GM19240 (cell line): ENCODE measurements around the gene CSTF1.

ENCODE experiments used
- DNase-seq: peaks from one replicate; pipeline ENCODE4 v3.0.0; 2011; ENCODE audit warnings: low spot score; ENCODE audit not compliant: insufficient read length

Gene CSTF1

DNA sequence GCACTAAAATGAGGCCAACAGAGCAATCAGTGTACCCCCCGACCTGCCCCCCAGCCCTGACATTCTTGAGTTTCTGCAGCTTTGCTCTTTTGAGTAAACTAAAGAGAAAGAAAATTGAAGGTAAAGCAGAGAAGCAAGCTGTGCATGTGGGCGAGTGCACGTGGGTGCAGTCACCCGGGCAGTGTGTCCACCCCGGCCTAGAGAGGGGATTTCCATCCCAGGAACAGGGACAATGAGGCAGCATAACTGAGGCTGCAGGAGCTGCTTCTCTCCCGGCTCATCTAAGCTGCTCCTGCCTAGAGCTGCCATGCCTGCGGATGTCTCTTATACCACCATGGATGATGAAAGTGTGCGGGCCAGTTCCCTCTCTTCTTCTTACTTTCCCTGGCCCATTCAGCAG is 36.4 kb downstream of the CSTF1 start:
- no peak for DNase-seq

GRCh38 chr20:56429502-56429901 is 37.1 kb downstream of the CSTF1 start:
- DNase-seq, result no peak

DNA sequence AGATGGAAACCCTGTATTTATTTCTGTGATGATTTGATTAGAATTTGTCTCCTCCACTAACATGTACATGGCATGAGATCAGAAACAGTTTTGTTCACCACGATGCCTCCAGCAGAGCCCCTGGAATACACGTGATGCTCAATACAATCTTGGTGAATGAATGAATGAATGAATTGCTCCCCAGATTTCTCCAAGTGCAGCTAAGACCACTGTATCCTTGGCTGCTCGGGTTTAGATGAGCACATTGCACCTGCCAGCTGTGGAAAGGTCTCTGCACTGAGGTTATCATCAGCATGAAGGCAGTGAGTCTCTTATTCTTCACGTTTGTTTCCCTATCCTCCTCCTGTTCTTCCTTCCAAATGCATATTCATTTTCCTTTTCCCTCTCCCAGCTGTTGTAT is 37.5 kb downstream of the CSTF1 start:
- DNase-seq, result no peak

- DNase-seq, result no peak
These were observed 38.0 kb downstream of the CSTF1 start for GRCh38 chr20:56430461-56430860.

DNA sequence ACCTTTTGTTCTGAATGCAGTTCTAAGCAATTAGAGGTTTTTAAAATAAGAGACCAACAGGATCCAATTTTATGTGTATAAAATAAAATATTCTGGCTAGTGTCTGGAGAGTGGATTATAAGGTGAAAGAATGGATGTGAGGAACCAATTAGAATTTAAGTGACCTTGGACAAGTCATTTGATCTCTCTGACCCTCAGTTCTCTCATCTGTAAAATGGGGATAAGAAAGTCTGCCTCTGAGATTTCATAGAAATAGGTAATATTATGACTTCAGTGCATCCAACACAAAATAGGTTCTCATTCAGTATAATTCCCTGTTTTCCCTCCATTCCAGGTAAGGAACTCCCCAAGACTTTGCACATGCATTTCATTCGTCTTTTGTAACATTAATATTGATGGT is 38.5 kb downstream of the CSTF1 start:
- no peak for DNase-seq

DNA sequence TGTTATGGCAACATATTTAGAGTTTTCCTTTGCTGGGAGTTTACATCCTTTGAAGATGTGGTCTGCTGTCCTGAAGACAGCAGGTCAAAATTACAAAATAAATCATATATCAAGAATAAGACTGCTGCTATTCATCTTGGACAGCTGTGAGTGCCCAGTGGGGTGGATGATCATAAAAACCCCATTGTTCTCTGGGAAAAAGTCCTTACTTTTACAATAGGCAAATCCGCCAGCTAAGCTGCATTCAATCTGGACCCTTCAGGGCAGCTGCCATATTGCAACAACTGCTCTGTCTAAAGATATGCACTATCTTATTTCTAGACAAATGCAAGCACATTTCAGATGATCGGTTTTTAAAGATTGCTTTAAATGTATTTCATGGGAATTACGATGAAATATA is 39.0 kb downstream of the CSTF1 start:
- DNase-seq, result no peak

GRCh38 chr20:56433221-56433879 is 40.9 kb downstream of the CSTF1 start:
- DNase-seq, result no peak

DNA sequence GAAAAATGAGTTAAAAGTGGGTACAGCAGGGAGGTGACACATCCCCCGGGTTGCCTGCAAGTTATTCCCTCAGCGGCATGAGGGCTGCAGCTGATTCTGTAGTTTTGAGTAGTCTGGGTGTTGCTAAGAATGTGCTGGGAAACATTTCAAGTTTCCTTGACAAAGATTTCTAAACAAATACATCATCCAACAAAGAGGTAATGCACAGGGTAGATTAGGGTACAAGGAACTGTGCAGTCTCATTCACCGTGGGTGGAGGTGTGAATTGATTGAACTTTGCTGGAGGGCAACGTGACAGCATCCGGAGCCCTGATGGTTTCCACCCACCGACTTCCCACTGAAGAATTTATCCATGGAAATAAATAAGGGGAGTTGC is 41.4 kb downstream of the CSTF1 start:
- no peak for DNase-seq

DNA sequence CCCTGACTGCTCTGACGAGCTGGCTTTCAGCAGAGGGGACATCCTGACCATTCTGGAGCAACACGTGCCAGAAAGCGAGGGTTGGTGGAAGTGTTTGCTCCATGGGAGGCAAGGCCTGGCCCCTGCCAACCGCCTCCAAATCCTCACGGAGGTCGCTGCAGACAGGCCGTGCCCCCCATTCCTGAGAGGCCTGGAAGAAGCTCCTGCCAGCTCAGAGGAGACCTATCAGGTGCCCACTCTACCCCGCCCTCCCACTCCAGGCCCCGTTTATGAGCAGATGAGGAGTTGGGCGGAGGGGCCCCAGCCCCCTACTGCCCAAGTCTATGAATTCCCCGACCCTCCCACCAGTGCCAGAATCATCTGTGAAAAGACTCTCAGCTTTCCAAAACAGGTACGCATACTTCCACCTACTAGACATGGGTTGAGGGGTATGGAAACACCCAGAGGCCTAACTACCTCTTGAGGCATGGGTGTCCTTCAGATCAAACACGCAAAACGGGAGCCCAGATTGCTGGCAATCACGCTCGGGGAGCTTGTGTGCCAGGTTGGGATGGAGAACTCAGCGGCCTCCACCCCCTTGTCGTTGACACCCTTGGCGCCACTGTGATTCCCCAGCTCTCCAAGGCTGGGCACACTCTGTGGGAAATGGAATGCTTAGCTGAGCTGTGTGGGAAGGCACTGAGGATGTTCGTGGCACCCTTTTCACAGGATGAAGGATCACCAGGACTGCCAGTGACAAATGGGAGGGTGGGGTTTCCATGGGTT is 44.9 kb downstream of the CSTF1 start:
- DNase-seq, result no peak

- DNase-seq, result no peak
These were observed 45.8 kb downstream of the CSTF1 start for GRCh38 chr20:56438284-56438683.

GRCh38 chr20:56439771-56440291 is 47.4 kb downstream of the CSTF1 start:
- DNase-seq, result no peak

DNA sequence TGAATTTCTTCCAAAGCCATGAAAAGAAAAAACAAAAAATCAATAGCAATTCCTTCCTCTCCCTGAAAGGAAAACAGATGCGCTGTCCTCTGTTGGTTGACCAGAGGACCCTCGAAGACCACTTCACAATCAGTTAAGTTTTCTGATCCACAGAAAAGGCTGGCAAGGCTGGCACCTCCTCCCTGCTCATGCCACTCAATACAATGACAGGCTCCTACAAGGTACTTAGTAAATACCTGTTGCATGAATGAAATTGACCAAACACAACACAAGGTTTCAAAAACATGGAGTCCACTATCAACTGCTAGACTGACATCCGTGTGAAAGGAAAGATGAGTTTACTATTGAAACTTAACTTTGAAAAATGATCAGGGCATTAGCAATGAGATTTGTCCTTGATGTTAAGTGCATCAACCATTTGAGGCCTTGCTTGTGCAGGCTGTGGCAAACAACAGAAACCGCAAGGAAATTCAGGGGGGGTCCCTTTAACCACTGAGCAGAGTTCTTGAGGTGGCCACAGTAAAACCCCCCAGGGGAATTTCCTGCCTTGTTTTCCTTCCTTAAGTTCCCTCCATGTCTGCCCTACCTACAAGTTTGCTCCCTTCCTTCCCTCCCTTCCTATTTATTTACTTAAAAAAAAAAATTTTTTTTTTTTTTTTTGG is 48.0 kb downstream of the CSTF1 start:
- peak; percentile 25 for DNase-seq

- DNase-seq, result no peak
These were observed 50.2 kb downstream of the CSTF1 start for GRCh38 chr20:56442389-56443365.

DNA sequence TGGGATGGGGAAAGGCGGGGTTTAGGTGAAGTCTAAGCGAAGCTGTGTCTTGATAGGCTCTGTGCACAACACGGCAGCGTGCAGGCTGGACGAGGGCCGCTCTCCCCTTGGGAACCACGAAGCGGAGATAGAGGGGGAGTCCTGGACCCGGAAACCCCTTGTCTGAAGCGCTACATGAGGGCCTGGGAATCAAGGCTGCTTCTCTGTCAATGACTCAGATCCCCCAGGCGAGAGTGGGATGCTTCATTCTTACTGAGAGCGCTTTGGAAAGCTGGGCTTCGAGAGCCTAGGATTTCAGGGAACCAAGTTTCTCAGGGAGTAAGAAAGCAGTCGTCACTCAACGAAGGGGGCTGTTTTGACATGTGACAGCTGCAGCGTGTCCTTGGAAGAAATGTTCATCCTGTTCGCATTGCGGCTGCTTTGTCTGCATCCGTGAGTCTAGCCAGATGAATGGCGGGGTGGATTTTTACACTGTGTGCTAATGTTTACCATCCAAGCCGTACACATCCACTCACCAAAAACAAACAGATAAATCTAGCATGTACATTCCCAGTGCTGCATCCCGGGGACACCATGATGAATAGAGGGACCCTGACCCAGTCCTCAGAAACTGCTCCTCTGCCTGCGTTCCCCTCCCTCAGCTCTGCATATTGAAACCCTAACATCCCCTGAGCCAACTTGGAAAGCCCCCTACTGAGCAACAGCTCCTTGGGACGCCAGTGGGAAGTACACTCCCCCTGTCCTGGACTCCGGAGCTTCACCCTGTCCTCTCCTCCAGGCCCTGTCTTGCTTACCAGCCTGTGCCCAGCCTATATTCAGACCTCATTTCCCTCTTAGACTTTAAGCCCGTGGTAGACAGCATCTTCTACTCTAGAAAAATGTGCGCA is 51.5 kb downstream of the CSTF1 start:
- DNase-seq, result no peak

GRCh38 chr20:56445130-56445529 is 52.7 kb downstream of the CSTF1 start:
- no peak for DNase-seq

GRCh38 chr20:56445540-56445939 is 53.1 kb downstream of the CSTF1 start:
- DNase-seq, result no peak

GRCh38 chr20:56447227-56447626 is 54.8 kb downstream of the CSTF1 start:
- DNase-seq, result no peak

DNA sequence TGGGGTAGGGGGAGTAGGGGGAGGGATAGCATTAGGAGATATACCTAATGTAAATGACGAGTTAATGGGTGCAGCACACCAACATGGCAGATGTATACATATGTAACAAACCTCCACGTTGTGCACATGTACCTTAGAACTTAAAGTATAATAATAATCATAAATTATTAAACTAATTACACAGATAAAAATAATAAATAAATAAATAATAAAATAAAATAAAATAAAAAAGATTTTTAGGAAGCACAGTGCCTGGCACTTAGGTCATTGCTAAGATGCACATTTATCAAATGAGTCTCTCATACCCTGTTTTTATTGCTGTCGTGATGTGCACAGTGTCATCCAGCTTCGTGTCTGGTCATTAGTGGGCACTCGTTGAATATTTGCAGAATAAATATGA is 57.0 kb downstream of the CSTF1 start:
- no peak for DNase-seq

- no peak for DNase-seq
These were observed 58.8 kb downstream of the CSTF1 start for GRCh38 chr20:56451056-56451765.

DNA sequence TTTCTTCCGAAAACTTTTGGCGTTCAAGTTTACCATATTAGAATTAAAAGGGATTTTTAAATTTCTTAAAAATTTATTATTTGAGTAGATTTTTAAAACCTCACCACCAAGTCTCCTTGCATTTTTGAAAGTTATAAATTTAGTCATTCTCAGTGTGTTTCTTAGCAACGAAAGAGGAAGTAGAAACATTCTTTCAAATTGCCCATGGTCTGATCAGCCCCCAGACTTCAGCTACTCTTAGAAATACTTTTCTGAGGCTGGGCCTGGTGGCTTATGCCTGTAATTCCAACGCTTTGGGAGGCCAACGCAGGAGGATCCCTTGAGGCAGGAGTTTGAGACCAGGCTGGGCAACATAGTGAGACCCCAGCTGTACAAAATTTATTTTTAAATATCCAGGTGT is 60.9 kb downstream of the CSTF1 start:
- DNase-seq, result peak; percentile 35
